NCI-H345 treated with DMSO at 0.1 percent for 48 hours (cell line): ENCODE data around the gene SRP72.

ENCODE experiments used
- DNase-seq: peaks from one replicate; lab custom pipeline; 2025; ENCODE audit not compliant: unreplicated experiment; lab: John Stamatoyannopoulos, UW

Gene SRP72

GRCh38 chr4:56540826-56541225, 73.4 kb downstream of the SRP72 start:
- DNase-seq = no peak

- peak; percentile 28 for DNase-seq
Measured at GRCh38 chr4:56544573-56545131, 77.2 kb downstream of the SRP72 start.

DNA sequence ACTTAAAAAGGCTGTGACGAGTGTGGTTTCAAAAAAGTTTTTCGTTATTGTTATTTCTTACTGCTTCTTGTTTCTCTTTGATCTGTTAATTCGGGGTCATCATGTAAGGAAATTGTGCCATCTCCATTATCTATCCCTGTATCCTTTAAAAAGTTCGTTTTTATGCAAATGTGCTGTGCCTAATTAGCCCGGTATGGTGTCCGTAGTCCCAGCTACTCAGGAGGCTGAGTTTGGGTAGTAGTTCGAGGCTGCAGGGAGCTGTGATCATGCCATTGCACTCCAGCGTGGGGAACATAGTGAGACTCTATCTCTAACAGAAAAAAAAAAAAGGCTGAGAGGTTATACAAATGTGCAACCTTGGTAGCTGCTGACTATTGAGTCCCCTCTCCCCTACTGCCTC, 83.2 kb downstream of the SRP72 start:
- no peak for DNase-seq

DNA sequence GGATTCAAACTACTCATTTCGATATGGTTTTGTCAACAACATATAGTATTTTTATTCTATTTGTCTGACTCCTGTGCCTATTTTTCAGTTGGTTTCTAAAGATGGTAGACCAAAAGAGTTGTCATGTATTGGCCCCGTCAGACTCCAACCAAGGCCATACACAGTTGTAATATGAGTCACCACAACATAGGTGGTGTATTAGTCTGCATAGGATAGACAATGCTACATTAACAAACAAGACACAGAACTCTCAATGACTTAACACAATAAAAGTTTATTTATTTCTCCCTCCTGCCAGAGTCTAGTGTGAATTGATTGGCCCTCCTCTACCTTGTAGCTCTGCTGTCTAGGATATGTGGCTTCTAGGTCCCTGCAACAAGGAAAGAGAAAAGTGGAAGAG, 84.1 kb downstream of the SRP72 start:
- DNase-seq = no peak

GRCh38 chr4:56552273-56552672, 84.9 kb downstream of the SRP72 start:
- no peak for DNase-seq
